Heart left ventricle (tissue), 13 donors: ENCODE results near the gene NHLRC2.

Source experiments
- POLR2A ChIP-seq, 2 donors: fragments of 450-650 bp; IDR thresholded peaks; one replicate each; pipeline ENCODE4 v1.6.1; 2017; ENCODE audit warnings: antibody characterized with exemption in 2 of 2, mild to moderate bottlenecking in 2 of 2, moderate library complexity in 2 of 2
- TF ChIP-seq, protein P1 (sequence below), 12 donors: fragments of 200-600 bp; sonication (generic) in 4 of 12; IDR thresholded peaks; one replicate each; pipeline versions ENCODE4 v1.5.0 to v1.8.0; 2018 to 2022; ENCODE audit warnings: antibody characterized with exemption in 12 of 12, mild to moderate bottlenecking in 5 of 12
- donor health status: ischemic (EF 13 %, LVEDD 7.1; RV severe dilation, severe dysfunction).
- donor health status: DM: no; HTN: yes; CAD: no.
- donor health status: DM: no; HTN: no; CAD: no.
- donor health status: ischemic (EF 25% LVEDD 6.9; RV normal size, moderate dysfunction).
- donor health status: ischemic (EF 25% LVEDD 5.7; RV mildly dilated, moderate dysfunction).
- donor health status: ischemic (EF 35%, LVEDD 5.7; RV mildly dilated, moderate dysfunction).
- donor health status: nonischemic (EF 11% LVEDD 7.7; RV severe dilation, severe dysfunction).
- donor health status: DM: yes; HTN: yes; CAD: no.
- donor health status: PGD.
- donor health status: ischemic (EF 29% LVEDD 5.4; RV normal size, mild dysfunction).
- donor health status: nonischemic (EF 23%, LVEDD 6.1; RV moderate dilation, normal function).

DNA sequence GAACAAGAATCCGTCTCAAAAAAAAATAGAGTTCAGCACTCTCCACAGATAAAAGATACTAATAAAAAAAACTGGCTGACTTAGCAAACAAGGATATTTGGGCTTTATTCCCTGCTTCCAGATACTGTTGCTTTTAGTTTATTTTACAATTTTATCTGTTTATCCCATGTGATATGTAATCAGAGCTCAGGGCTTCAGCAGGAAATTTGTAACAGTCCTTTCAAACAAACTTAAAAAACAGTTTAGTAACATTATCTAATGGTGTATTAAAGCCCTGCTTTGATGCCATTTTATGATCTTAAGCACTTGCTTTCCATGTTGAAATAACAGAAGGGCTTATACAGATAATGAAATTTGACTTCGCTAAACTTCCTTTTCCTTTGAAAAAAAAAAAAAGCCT lies 28.7 kb upstream of the NHLRC2 start:
- TF ChIP-seq POLR2A (IDR thresholded peaks at IDR 0.05), result no peak
- TF ChIP-seq, protein P1, sequence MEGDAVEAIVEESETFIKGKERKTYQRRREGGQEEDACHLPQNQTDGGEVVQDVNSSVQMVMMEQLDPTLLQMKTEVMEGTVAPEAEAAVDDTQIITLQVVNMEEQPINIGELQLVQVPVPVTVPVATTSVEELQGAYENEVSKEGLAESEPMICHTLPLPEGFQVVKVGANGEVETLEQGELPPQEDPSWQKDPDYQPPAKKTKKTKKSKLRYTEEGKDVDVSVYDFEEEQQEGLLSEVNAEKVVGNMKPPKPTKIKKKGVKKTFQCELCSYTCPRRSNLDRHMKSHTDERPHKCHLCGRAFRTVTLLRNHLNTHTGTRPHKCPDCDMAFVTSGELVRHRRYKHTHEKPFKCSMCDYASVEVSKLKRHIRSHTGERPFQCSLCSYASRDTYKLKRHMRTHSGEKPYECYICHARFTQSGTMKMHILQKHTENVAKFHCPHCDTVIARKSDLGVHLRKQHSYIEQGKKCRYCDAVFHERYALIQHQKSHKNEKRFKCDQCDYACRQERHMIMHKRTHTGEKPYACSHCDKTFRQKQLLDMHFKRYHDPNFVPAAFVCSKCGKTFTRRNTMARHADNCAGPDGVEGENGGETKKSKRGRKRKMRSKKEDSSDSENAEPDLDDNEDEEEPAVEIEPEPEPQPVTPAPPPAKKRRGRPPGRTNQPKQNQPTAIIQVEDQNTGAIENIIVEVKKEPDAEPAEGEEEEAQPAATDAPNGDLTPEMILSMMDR (IDR thresholded peaks at IDR 0.05), result no peak
